HAP-1 (cell line): ENCODE measurements around the gene ANKH.
"Not testable (repeated sequence)": the region's sequence is repeated elsewhere in the genome, so short reads cannot be mapped to it uniquely, and the experiment has no call there.

ENCODE experiments used
- DNase-seq, 2 experiments: peaks; one replicate each; pipeline ENCODE4 v3.0.0-alpha.2; 2016 to 2020; ENCODE audit warnings: low spot score in 2 of 2
- H3K27me3 ChIP-seq: fragments of 250-450 bp; sonication (Bioruptor Pico); 2 replicates; pipeline ENCODE4 v1.5.1; 2020; ENCODE audit warnings: low read depth, mild to moderate bottlenecking, moderate library complexity
- H3K36me3 ChIP-seq: fragments of 250-450 bp; sonication (Bioruptor Pico); replicated peaks from 2 replicates; pipeline ENCODE4 v1.5.1; 2020; ENCODE audit warnings: mild to moderate bottlenecking
- H3K4me1 ChIP-seq: fragments of 250-450 bp; sonication (Bioruptor Pico); 2 replicates; pipeline ENCODE4 v1.5.1; 2020; ENCODE audit warnings: mild to moderate bottlenecking
- H3K4me3 ChIP-seq: fragments of 250-450 bp; sonication (Bioruptor Pico); 2 replicates; pipeline ENCODE4 v1.5.1; 2020; ENCODE audit warnings: mild to moderate bottlenecking, moderate library complexity
- H3K9me3 ChIP-seq: fragments of 250-450 bp; sonication (Bioruptor Pico); 2 replicates; pipeline ENCODE4 v1.5.1; 2020; ENCODE audit warnings: mild to moderate bottlenecking, moderate library complexity
- in situ Hi-C: fragments of 300-500 bp; cut with MboI; formaldehyde crosslinking; loops from 3 replicates; pipeline ENCODE4 v1.14.3; 2020; ENCODE audit warnings: low sequenced_read_pairs, inconsistent platforms, mixed read lengths

ANKH gene

GRCh38 chr5:14878192-14878591 lies 6.6 kb upstream of the ANKH start:
- DNase-seq, in situ Hi-C loops, H3K9me3 ChIP-seq, H3K27me3 ChIP-seq, H3K4me1 ChIP-seq, H3K36me3 ChIP-seq, H3K4me3 ChIP-seq: not testable (repeated sequence)

- Histone ChIP-seq H3K27me3 (peaks cover 2% of the 10 kb centered on the region; the same call in 1 of the 2 replicates), H3K36me3 (no peaks in the 10 kb centered on the region), H3K4me1 (no peaks in the 10 kb centered on the region), H3K4me3 (no peak overlapping the region), H3K9me3 (no peaks in the 10 kb centered on the region)
- in situ Hi-C loops = no loop called here
- DNase-seq = no peak
Measured at GRCh38 chr5:14876095-14876494, 4.5 kb upstream of the ANKH start.

- peaks cover 2% of the 10 kb centered on the region; the same call in 1 of the 2 replicates for H3K27me3 ChIP-seq
- H3K9me3 ChIP-seq = no peaks in the 10 kb centered on the region
- in situ Hi-C loops = no loop called here
- H3K4me1 ChIP-seq = no peaks in the 10 kb centered on the region
- no peak for DNase-seq
- H3K36me3 ChIP-seq = no peaks in the 10 kb centered on the region
- H3K4me3 ChIP-seq = no peak overlapping the region
Measured at GRCh38 chr5:14873790-14874189, 2.2 kb upstream of the ANKH start.

GRCh38 chr5:14873093-14873492 lies 1.5 kb upstream of the ANKH start:
- Histone ChIP-seq H3K4me1 (no peaks in the 10 kb centered on the region), H3K4me3 (no peak overlapping the region), H3K36me3 (no peaks in the 10 kb centered on the region), H3K27me3 (peaks cover 2% of the 10 kb centered on the region; the same call in 1 of the 2 replicates), H3K9me3 (no peaks in the 10 kb centered on the region)
- DNase-seq = no peak
- in situ Hi-C loops = no loop called here

GRCh38 chr5:14872070-14872989 lies 752 bp upstream of the ANKH start:
- peak in 1 of 2 experiments; percentile 53 for DNase-seq
- in situ Hi-C loops = no loop called here
- Histone ChIP-seq H3K36me3 (no peaks in the 10 kb centered on the region), H3K27me3 (peaks cover under 1% of the 10 kb centered on the region; the same call in 1 of the 2 replicates), H3K4me3 (peak overlapping the region; percentile 44), H3K4me1 (no peaks in the 10 kb centered on the region), H3K9me3 (no peaks in the 10 kb centered on the region)

- Histone ChIP-seq H3K4me1 (no peaks in the 10 kb centered on the region), H3K4me3 (peak overlapping the region; percentile 56), H3K9me3 (no peaks in the 10 kb centered on the region), H3K27me3 (no peaks in the 10 kb centered on the region), H3K36me3 (no peaks in the 10 kb centered on the region)
- in situ Hi-C loops = no loop called here
- peak in 1 of 2 experiments; percentile 16 for DNase-seq
Measured at GRCh38 chr5:14870337-14871213, 1.0 kb downstream of the ANKH start.

GRCh38 chr5:14869668-14870164 lies 1.9 kb downstream of the ANKH start:
- Histone ChIP-seq H3K36me3 (no peaks in the 10 kb centered on the region), H3K4me1 (no peaks in the 10 kb centered on the region), H3K4me3 (peak overlapping the region; percentile 56), H3K9me3 (no peaks in the 10 kb centered on the region), H3K27me3 (no peaks in the 10 kb centered on the region)
- in situ Hi-C loops = no loop called here
- DNase-seq = no peak

- H3K36me3 ChIP-seq = no peaks in the 10 kb centered on the region
- no peak for DNase-seq
- H3K27me3 ChIP-seq = no peaks in the 10 kb centered on the region
- H3K4me1 ChIP-seq = no peaks in the 10 kb centered on the region
- in situ Hi-C loops = no loop called here
- peak overlapping the region; percentile 56; the same call in 1 of the 2 replicates for H3K4me3 ChIP-seq
- H3K9me3 ChIP-seq = no peaks in the 10 kb centered on the region
Measured at GRCh38 chr5:14869233-14869632, 2.3 kb downstream of the ANKH start.

GRCh38 chr5:14868771-14869170 lies 2.8 kb downstream of the ANKH start:
- Histone ChIP-seq H3K36me3 (no peaks in the 10 kb centered on the region), H3K4me1 (no peaks in the 10 kb centered on the region), H3K27me3 (no peaks in the 10 kb centered on the region), H3K9me3 (no peaks in the 10 kb centered on the region), H3K4me3 (no peak overlapping the region)
- no peak for DNase-seq
- in situ Hi-C loops = no loop called here

- DNase-seq = no peak
- in situ Hi-C loops = no loop called here
Measured at GRCh38 chr5:14864181-14864812, 7.3 kb downstream of the ANKH start.

GRCh38 chr5:14863105-14863504 lies 8.5 kb downstream of the ANKH start:
- Histone ChIP-seq H3K27me3 (no peaks in the 10 kb centered on the region), H3K9me3 (no peaks in the 10 kb centered on the region), H3K4me1 (no peaks in the 10 kb centered on the region), H3K4me3 (no peak overlapping the region), H3K36me3 (no peaks in the 10 kb centered on the region)
- in situ Hi-C loops = no loop called here
- no peak for DNase-seq

More at GRCh38 chr5:14864181-14864812, 7.3 kb downstream of the ANKH start:
- H3K27me3 ChIP-seq = no peaks in the 10 kb centered on the region
- H3K36me3 ChIP-seq = no peaks in the 10 kb centered on the region
- H3K4me3 ChIP-seq = no peak overlapping the region
- H3K9me3 ChIP-seq = no peaks in the 10 kb centered on the region
- H3K4me1 ChIP-seq = no peaks in the 10 kb centered on the region

- in situ Hi-C loops = no loop called here
- Histone ChIP-seq H3K4me3 (no peak overlapping the region), H3K27me3 (no peaks in the 10 kb centered on the region), H3K36me3 (no peaks in the 10 kb centered on the region), H3K4me1 (no peaks in the 10 kb centered on the region), H3K9me3 (no peaks in the 10 kb centered on the region)
- DNase-seq = no peak
Measured at GRCh38 chr5:14861123-14861765, 10.3 kb downstream of the ANKH start.

GRCh38 chr5:14859980-14860379 lies 11.6 kb downstream of the ANKH start:
- Histone ChIP-seq H3K4me3 (no peak overlapping the region), H3K27me3 (no peaks in the 10 kb centered on the region), H3K36me3 (no peaks in the 10 kb centered on the region), H3K4me1 (no peaks in the 10 kb centered on the region), H3K9me3 (no peaks in the 10 kb centered on the region)
- in situ Hi-C loops = no loop called here
- no peak for DNase-seq
